Activated CD8-positive, alpha-beta memory T cell treated with anti-CD3 and anti-CD28 coated beads for 4 hours (primary cell): ENCODE measurements around the gene COCH.

Experiments
- DNase-seq, 2 donors: peaks; one replicate each; pipeline ENCODE4 v3.0.0-alpha.2; 2020; ENCODE audit warnings: low read depth in 2 of 2

Gene COCH

DNA sequence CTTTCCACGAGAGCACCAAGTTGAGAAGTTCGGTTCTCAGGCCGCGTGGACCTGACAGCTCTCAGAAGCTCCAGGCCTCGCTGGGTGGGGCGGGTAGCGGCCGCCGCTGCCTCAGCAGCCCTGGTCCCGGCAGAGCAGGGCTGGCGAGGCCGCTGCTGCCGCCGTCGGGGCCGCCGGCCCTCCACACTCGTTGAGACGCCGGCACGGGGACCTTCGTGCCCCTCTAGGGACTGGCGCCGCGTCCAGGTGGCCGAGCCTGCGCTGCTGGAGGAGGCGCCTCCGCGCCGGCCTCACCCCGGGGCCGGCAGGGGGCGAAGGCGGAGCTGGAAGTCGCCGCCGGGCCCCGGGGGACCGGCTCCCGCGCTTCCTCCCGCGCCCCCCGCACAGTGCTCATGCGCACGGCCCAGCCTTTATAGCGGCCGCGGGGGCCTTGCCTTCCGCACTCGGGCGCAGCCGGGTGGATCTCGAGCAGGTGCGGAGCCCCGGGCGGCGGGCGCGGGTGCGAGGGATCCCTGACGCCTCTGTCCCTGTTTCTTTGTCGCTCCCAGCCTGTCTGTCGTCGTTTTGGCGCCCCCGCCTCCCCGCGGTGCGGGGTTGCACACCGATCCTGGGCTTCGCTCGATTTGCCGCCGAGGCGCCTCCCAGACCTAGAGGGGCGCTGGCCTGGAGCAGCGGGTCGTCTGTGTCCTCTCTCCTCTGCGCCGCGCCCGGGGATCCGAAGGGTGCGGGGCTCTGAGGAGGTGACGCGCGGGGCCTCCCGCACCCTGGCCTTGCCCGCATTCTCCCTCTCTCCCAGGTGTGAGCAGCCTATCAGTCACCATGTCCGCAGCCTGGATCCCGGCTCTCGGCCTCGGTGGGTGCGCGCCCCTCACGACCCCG lies at the start of gene COCH:
TSS of gene COCH (plus strand) at position 440 of the 879 bp plus-strand sequence. CDS start at position 820, 380 bp downstream.
- no peak for DNase-seq

DNA sequence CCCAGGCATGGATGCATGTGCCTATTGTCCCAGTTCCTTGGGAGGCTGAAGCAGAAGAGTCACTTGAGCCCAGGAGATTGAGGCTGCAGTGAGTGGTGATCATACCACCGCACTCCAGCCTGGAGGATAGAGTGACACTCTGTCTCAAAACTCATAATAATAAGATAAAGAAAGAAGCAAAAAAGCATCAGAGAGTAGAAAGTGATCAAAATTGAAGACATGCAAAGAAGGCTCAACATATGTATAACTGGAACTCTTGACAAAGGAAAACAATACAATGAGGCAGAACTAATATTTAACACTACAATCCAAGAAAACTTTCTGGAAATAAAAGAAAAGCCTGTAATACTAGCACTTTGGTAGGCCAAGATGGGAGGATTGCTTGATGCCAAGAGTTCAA lies 48.3 kb upstream of the COCH start:
- no peak for DNase-seq

DNA sequence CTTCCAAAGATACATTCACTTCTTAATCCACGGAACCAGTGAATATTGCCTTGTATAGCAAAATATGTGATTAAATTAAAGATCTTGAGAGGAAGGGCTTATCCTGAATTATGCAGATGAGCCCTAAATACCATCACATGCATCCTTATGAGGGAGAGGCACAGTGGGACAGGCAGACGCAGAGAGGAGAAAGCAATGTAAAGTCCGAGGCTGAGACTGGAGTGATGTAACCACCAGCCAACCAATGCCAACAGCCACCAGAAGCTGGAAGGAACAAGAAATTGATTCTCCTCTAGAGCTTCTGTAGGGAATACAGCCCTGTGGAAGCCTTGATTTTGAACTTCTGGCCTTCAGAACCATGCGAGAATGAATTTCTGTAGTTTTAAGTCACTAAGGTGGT lies 44.5 kb upstream of the COCH start:
- DNase-seq, result no peak

DNA sequence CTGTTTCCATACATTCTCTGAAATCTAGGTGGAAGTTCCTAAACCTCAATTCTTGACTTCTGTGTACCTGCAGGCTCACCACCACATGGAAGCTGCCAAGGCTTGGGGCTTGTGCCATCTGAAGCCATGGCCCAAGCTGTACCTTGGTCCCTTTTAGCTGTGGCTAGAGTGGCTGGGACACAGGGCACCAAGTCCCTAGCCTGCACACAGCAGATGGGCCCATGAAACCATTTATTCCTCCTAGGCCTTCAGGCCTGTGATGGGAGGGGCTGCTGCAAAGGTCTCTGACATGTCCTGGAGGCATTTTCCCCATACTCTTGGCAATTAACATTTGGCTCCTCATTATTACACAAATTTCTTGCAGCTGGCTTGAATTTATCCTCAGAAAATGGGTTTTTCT lies 40.0 kb upstream of the COCH start:
- no peak for DNase-seq

DNA sequence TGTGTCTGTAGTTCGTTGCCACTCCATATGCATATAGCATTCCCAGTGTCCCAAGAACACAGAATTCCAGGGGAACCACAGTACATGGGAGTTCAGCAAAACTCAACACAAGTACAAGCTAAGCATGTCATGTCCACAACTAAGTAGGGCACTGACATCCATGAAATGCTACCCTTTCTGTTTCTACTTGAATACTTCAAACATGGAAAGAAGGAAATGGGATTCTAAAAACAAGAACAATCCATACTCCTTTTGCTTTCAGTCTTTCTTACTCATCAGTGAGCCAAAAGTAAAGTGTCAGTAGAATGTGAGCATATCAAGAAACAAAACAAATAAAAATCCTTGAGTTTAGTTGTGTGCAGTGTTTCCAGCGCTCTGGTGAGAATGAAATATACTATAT lies 36.0 kb upstream of the COCH start:
- DNase-seq, result no peak

DNA sequence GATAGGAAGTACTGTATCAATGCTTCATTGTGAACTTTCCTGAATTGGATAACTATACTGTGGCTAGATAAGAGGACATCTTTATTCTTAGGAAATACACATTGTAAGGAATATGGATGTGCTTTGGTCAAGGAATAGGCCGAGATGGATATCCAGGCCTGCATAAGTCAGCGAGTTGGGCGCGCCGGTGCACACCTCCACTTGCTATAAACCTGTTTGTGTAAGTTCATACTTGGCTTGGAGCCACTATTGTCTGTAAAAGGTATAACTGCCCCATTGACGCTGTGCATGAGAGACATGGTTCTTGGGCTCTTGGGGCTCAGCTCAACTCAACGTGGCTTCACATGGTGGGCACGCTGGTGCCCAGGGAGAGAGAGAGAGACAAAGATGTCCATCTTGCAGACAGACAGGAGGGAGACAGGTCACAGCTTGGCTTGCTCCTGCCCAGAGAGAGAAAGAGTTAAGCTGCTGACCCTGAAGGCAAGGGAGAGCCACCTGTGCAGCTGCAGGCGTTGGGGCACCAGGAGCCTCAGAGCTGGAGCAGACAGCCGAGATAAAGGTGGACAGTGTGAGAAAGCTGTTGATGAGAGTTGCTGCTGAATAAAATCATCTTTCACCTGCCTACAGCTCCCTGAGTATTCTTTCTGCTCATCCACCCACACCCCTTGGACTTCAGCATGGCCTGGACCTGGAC lies 34.1 kb upstream of the COCH start:
- no peak for DNase-seq

DNA sequence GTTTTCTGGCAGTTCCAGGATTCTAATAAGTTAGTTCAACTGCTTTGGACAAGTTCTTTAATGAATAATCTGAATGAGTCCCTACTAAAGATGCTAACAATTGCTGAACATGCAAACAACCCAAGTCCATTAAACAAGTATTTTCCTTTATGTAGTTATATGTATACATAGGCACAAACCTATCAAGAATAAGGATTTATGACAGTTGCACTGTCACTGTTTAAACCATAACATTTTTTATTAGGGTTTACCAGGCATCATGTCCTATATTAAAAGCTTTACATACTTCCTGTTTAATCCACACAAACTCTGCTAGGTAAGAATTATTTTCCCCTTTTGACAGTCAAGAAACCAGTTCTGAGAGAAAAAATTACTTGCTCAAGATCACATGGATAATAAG lies 31.9 kb upstream of the COCH start:
- DNase-seq, result no peak

DNA sequence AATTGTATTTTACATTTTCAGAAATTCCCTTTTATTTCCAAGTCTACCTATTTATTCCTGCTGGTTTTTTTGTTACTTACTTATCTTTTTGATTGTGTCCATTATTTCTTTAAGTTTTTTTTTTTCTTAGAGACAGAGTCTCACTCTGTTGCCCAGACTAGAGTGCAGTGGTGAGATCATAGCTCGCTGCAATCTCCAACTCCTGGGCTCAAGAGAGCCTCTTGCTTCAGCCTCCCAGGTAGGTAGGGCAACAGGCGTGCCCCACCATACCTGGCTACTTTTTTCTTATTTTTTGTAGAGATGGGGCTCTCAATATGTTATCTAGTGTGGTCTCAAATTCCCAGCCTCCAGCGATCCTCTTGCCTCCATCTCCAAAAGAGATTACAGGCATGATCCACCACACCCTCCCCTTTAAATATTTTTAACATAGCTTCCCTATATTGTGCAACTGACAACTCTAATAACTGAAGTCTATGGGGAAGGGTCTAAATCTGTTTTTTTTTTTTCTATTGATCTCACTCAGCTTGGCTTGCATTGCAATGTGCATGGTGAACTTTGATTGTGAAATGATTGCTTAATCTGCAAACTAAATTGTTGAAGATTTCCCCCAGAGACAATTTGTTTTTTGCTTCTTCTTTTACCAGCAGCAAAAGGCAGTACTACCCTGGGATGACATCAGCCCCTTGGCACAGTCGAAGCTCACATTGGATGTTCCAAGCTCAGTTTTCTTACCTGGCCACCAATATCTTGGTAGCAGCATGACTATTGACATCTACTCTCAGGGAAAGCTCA lies 25.7 kb upstream of the COCH start:
- DNase-seq, result no peak

DNA sequence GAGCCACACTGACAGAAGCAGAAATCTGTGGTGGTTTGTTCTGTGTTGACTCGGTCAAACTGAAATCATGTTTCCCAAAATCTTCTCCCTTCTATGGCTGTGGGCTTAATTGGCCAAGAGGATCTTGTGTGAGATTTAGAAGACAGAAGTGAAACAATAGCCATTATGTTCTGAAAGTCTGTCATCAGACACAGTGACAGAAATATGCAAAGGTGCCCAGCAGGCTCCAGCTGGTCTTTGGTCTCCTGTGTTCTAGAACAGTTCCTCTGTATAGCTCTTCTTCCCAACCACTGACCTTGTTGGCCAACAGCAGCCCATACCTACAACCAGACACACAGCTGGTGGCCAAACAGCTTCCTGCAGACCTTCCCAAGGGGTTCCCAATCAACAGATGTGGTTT lies 25.0 kb upstream of the COCH start:
- DNase-seq, result no peak

DNA sequence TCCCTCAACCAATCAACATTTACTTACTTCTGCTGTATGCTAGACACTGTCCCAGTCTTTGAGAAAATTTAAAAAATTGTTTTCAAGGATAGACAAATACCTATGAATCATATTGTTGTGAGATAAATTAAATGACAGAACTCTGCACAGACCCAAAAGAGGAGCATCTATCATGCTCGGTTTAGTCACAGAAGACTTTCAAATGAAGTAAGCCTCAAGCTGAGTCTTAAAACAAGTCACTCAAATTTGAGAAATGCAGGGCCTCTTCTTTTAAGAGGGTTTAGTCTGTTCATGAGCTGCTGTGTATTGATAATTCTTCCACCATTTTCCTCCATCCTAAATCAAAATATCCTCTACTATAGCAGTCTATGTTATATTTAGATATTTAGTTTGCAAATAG lies 24.4 kb upstream of the COCH start:
- no peak for DNase-seq

DNA sequence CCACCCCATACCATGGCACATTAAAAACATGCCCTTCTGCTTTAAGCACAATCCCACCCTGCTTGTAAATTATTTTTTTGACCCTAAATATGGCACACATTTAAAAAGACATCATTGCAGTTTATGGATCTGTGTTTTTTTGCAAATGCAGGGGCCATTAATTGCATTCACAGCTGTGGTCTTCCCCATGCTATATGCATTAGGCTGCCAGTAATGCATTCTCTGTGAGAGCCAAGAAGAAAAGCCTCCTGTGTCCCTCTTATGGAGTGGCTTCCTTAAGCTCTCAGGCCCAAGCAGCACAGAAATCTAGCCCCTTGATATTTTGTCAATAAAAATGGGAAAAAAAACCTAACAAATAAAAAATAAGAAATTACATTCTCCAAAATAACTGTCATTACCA lies 20.4 kb upstream of the COCH start:
- DNase-seq, result no peak

DNA sequence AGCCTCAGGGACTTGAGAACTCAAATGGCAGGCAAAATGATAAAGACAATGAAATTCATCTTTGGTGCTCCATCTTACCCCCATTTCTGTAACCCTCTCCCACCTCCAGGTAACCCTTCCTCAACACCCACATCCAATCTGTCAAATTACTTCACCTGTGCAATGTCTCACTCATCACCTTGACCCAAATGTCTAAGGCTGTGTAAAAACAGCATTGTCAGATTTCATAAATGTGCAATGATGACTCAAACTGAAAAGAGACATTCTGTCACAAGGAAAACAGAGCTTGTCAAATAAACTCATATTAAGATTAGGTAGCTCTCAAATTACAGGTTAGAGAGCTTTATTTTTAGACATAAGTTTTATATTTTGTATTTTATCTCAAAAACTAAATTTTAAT lies 19.9 kb upstream of the COCH start:
- no peak for DNase-seq

DNA sequence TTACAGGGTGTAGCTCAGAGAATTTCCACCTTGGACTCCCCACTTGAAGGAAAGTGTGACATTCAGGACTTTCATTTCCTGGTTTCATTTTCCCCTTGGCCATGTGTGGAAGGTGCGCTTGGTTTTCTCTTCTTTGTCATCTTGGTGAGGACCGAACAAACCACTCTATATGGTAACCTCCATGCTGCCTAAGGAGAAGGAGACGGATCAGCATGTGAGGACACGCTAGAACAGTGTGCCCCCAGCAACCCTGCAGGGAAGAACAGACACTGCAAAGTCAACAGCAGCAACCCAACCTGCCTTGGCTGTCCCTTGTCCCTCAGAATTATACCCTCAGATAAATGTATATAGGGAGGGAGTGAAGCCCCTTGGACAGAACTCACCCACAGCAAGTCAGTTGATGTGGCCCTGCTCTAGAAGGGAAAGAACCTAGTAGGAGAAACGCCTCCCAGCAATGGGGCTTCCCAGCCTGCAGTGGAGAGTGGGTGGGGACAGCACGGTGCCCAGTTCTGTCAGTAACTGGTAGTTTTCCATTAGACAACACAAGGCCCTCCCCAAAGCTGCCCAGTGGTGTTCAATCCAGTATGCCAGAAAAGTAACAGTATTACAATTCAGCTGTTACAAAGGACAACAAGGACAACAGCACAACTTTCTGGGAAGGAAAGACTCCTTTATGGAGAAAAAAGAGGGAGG lies 18.9 kb upstream of the COCH start:
- no peak for DNase-seq

DNA sequence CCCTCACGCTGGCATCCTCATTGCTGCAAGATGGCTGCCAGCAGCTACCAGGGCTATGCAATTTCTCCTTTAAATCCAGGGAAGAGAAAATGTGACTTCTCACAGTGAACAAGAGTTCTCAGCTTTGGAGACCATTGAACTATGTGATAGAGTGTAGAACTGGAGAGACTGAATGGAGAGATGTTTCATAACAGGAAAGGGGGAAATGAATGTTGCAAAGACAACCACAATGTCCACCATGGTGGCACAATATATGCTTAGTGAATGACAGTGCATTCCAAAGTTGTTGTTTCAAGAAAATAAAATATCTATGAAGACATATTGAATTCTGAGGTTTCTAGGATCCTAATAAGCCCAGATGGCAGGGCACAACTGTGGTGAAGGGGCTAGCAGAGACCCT lies 13.2 kb upstream of the COCH start:
- no peak for DNase-seq

DNA sequence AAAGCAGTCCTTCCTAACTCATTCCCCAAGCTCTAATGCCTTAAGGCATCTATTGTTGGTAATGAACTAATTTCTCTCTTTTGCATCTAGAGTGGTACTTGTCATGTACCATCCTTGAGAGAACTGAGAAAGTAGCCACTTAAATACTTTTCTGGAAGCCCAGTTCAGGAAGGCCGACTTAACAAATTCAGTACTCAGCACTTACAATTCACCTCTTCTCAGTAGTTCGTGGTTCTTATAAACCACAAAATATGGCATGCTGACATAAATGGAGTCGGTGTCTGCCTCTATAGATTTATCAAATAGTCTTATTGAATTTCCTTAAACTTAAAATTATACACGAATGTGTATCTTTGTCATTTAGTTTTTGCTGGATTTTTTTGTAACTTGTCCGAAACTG lies 9.4 kb upstream of the COCH start:
- no peak for DNase-seq

DNA sequence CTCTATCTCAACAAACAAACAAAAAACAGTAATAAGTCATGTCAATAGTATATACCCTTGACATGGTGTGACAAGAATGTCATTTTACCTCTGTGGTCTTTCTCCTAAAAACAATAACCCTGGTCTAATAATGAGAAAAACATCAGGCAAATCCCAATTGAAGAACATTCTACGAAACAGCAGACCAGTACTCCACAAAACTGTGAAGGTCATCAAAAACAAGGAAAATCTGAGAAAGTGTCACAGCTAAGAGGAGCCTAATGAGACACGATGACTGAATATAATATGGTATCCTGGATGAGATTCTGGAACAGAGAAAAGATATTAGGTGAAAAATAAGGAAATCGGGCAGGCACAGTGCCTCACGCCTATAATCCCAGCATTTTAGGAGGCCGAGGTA lies 5.6 kb upstream of the COCH start:
- no peak for DNase-seq

DNA sequence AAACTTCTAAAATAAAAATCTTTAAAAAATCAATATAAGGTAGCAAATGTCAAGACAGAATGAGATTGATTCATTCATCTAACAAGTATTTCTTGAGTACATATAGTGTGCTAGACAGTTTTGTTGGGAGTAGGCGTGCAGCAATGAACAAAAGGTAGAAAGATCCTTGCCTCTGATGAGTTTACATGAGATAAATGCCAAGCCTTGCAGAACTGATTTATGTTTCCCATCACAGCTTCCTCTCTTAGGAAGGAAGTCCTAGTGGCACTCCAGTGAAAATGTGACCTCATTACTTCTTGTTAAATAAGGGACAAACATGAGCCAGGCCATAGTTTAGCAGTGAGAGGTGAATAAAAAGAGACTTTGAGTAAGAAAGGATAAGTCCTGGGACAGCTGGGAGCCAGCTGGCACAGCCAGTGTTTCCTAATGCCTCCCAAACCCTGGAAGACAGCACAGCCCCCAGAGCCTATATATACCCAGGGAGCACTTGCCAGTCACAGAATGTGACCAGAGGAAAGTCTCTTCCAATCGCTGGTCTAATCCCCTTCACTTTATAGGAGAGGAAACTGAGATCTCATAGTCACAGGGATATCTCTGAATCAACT lies 4.7 kb upstream of the COCH start:
- no peak for DNase-seq

DNA sequence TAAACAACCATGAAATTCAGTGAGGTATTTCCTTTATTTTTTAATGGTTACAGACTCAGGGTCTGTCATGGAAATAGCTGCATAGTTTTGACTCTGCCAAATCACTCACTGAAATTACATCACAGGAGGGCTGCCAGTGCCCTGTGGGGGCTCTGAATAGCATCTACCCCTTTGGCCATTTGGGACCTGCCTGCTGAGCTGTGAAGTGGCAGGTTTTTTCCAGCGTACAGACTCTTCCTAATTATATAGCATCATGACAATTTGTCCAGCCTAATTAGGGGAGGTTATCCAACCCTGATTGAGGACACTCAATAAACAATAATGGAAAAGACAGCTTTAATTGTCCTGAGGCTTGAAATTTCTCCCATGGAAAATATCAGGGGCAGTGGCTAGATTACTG lies 1.8 kb upstream of the COCH start:
- no peak for DNase-seq

DNA sequence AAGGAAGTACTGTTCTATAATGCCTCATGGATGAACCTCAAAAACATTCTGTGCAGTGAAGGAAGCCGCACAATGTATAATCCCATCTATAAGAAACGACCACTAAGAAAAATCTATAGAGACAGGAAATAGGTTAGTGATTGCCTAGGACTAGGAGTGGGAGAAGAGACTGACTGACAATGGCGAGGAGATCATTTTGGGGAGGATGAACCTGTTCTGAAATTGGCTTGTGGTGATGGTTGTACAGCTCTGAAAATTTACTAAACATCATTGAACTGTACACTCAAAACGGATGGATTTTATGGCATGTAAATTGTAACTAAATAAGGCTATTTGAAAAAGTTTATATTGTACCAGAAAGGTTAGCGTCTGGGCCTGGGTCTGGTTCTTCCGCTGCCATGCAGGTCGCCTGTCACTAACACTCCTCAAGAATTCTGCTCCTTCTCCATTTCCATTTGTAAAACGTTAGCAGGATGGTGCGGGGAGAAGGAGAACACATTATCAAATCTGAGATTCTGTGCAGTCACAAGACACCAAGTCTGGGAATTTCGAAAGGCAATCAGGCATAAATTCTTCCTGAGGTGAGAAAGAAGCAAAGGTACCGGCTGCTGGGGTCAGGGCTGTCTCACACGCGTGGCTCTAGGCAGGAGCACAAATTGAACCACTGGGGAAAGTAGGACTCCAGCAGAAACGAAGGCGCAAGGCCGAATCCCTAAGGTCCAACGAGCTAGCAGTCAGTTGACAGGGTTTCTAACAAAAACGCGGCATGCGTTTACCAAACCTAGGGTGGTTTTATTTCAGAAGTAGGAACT lies 845 bp upstream of the COCH start:
- no peak for DNase-seq

DNA sequence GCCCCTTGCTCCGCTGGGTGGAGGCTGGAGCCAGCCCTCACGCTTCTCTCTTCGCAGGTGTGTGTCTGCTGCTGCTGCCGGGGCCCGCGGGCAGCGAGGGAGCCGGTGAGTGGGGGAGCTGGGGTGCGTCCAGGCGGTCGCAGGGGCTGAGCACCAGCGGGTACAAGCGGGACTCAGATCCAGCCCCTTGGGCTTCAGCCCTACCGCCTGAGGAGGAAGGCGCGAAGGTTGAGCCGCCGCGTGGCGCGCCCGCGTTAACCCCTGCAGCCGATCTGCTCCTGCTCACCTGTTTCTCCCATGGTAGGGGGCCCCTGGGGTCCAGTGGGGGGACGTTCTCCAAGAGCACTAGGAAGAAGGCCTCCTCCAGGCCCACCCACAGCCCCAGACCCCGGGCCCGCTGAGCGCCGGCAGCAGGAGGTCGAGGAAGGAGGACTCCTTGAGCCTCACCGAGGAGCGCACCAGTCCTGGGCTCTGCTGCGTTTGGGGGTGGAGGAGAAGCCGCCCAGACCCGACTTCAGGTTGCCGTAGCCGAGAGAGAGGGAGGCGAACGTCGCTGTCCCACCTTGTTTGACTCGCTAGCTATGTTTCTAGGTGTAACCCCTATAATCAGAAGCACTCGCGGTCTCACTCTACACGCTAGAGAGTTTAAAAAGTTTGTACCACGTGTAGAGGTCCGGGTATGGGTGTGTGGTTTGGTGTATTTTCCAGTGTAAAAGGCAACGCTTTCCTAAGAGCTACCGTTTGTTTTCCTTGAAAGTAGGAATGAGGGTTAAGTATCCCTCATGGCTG lies 834 bp downstream of the COCH start:
- no peak for DNase-seq
